GM18520 (cell line): Measurements from ENCODE around the gene MPL.
"Not testable (repeated sequence)": the region's sequence is repeated elsewhere in the genome, so short reads cannot be mapped to it uniquely, and the experiment has no call there.

Experiments
- ATAC-seq: cut with Tn5 transposase; IDR thresholded peaks from one replicate; pipeline ENCODE4 v1.9.1; 2021; ENCODE audit not compliant: unreplicated experiment

Gene MPL

GRCh38 chr1:43370564-43370963 lies 32.9 kb downstream of the MPL start:
- ATAC-seq, result no peak

- no peak for ATAC-seq
Measured at GRCh38 chr1:43372172-43372571, 34.6 kb downstream of the MPL start.

GRCh38 chr1:43373066-43373940 lies 35.7 kb downstream of the MPL start:
- ATAC-seq, result no peak

- ATAC-seq, result no peak
Measured at GRCh38 chr1:43376723-43377235, 39.2 kb downstream of the MPL start.

GRCh38 chr1:43377831-43378230 lies 40.2 kb downstream of the MPL start:
- no peak for ATAC-seq

- ATAC-seq, result no peak
Measured at GRCh38 chr1:43379476-43379875, 41.9 kb downstream of the MPL start.

GRCh38 chr1:43381612-43382011 lies 44.0 kb downstream of the MPL start:
- ATAC-seq, result no peak

- no peak for ATAC-seq
Measured at GRCh38 chr1:43382027-43382779, 44.6 kb downstream of the MPL start.

GRCh38 chr1:43383449-43383848 lies 45.8 kb downstream of the MPL start:
- ATAC-seq, result no peak

GRCh38 chr1:43386676-43387075 lies 49.1 kb downstream of the MPL start:
- ATAC-seq, result no peak

GRCh38 chr1:43387976-43388599 lies 50.5 kb downstream of the MPL start:
- no peak for ATAC-seq

- ATAC-seq, result no peak
Measured at GRCh38 chr1:43388613-43389012, 51.0 kb downstream of the MPL start.

GRCh38 chr1:43389326-43390313 lies 52.0 kb downstream of the MPL start, which contains the start of the genes MED8 and SZT2:
TSS of gene MED8 (minus strand) at chr1:43389800. CDS start at chr1:43389764, 36 bp downstream.
TSS of gene SZT2 (plus strand) at chr1:43389899. CDS start at chr1:43389969, 70 bp downstream.
- ATAC-seq, result peak; percentile 78

GRCh38 chr1:43392702-43393101 lies 55.1 kb downstream of the MPL start:
- ATAC-seq, result no peak

- ATAC-seq, result no peak
Measured at GRCh38 chr1:43395523-43395922, 57.9 kb downstream of the MPL start.

- ATAC-seq, result no peak
Measured at GRCh38 chr1:43396059-43396458, 58.4 kb downstream of the MPL start.

- ATAC-seq, result no peak
Measured at GRCh38 chr1:43398227-43398626, 60.6 kb downstream of the MPL start.

GRCh38 chr1:43400441-43400840 lies 62.8 kb downstream of the MPL start:
- not testable (repeated sequence) for ATAC-seq

- ATAC-seq, result no peak
Measured at GRCh38 chr1:43402089-43402865, 64.7 kb downstream of the MPL start.
